GM18519 (cell line): ENCODE data around the gene CTXN1.
A peak's percentile ranks its signal among the peaks of the same experiment; 100 is the strongest.
"Not testable (repeated sequence)": the region's sequence is repeated elsewhere in the genome, so short reads cannot be mapped to it uniquely, and the experiment has no call there.

Experiments used
- ATAC-seq: cut with Tn5 transposase; IDR thresholded peaks from one replicate; pipeline ENCODE4 v1.9.1; 2021; ENCODE audit warnings: mild to moderate bottlenecking, moderate library complexity; ENCODE audit not compliant: unreplicated experiment, low FRiP score

CTXN1 gene

DNA sequence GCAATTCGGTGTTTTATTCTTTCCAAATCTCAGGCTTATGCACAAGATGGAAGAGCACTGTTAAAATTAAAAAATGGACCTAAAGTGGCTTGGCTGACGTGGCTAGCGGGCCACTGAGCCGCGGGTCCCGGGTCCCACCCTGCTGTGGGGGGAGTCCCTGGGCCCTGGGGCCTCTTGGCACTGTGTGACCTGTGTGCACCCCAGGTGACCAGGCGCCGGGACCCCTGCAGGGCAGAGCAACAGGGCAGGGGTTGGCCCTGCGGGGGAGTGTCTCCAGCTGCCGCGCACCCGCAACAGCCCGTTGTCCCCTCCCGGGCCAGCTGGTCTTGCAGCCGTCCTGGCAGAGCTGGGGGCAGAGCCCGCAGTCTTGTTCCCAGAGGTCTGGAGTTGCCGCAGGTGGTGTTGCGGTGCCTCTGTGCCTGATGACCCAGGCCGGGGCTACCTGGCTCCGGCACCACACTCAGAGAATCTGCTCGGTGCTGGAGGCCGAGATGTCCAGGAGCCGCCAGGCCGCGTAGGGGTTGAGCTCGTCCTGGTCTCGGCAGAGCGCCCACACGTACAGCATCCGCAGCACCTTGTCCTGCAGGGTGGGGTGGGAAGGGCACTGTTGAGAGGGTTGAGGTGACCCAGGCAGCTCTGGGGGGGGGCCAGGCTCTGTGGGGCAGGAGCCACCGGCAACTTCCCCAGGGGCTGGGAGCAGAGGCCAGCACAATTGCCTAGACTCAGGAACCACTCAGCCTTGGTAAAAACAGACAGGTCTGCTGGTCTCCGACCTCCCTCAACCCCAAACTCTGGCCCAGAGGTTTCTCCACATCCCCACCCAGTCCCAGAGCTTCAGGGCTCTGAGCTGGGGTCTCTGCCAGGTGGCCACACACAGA lies 1.0 kb upstream of the CTXN1 start:
- no peak for ATAC-seq

DNA sequence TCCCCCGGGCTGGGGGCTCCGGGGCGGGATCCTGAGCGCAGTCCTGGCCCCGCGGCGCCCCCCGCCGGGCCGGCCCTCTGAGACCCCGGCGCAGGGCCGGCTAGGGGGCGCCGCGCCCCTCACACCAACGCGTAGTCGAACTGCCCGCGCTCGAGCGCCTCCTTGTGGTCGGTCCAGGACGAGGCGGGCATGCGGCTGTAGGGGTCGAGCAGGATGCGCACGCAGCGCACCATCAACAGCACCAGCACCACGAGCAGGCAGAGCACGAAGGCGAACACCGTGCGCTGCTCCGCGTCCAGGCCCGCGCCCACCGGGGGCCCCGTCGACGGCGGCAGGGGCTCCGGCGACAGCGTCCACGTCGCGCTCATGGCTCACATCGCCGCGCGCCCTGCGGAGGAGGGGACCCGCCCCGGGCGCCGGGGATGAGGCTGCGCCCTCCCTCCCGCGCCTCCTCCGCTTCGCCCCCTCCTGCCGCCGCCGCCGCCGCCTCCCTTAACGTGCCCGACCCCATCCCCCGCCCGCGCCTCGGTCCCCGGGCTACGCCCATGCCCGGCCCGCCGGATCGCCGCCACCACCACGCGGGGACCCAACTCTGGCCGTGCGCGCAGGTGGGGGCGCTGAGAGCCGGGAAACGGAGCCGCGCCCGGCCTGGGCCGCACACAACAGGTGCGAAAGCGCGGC lies 624 bp downstream of the CTXN1 start:
- ATAC-seq, result no peak

DNA sequence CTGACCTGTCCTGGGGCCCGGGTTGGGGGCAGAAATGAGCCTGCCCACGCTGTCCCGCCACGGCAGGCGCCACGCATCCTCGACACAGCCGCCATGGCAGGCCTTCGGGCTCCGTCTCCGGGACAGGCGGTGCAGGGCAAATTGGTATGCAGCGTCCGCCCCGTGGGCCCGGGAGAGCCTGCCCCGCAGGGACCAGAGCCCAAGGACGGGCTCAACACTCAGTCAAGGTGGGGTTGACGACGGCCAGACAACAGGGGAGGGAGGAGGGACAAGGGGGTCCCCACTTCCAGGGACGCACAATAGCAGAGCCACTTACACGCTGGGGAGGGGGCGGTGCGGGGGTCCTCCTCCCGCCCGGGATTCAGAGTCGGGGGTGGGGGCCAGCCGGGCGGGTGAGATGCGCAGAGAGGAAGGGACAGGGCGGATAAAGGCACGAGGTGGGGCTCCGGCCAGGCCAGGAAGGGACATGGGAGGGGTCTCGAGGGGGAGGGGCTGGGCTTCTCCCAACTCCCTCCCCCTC lies 1.2 kb downstream of the CTXN1 start:
- no peak for ATAC-seq

DNA sequence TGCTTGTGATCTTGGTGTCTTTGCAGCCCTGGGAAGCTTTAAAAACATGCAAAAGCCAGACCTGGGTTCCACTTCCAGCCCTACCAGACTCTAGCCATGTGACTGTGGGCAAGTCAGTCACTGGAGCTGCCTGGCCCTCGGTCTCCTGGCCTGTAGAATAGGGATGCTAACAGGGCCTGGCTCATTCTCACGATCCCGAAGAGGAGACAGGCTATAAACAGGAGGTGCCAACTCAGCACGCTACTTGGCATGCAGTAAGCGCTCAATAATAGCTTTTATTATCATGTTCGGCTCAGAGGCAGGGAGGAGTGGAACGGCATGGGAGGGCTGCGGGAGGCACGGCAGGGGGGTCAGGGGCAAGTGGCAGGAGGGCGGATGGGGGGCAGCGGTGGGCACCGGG lies 1.7 kb downstream of the CTXN1 start:
- no peak for ATAC-seq

DNA sequence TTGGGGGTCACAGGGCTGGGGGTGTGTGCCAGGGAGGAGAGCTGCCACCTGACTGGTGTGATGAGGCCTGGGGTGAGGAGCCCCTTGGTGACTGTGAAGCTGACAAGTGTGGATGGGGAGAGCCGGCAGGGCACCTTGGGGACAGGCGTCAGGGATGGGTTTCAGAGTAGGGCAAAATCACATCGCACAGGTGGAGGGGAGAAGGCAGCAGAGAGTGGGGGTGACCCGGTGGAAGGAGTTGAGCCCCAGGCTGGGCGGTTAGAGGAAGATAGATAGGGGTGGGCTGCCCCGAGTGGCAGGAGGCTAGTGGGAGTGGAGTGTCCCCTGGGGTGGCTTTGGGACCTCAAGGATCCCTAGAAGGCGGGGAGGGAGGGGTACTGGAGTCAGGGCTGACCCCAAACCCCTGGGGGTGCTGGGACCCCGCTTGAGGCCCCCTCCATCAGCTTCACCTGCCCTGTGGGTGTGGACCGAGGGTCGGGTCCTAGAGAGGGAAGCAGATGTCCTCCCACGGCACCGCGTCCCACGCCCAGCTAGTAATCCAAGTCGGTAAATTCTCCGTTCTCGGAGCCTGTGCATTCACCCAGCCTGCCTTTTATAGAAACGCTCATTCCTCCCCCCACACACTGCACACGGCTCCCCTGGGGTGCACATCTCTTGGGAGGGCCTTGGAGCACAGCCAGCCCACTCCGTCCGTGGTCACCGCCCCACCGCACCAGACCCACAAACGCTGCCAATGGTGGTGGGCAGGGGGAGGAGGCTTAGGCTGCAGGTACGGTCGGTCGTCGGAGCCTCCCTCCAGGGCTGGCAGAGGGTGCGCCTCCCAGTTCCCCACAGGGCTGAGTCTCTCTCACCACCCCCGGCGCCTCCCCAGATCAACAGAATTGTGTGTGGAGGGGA lies 2.4 kb downstream of the CTXN1 start:
- ATAC-seq, result no peak

DNA sequence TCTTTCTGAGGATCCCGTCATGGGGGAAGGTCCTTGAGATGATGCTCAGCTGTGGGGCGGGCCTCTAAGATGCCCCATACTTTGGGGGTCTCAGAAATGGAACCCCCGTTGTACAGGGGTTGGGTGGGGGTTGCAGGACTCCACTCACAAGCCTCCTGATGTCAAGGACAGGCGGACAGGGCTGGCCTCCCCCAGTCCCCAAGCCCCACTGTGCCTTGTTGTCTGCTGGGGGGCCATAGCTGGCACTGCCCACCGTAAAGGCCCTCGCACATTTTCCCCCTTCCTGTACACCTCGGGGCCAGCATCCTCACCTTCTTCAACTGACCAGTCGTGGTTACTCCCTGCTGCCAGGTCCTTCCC lies 3.1 kb downstream of the CTXN1 start:
- ATAC-seq, result no peak

DNA sequence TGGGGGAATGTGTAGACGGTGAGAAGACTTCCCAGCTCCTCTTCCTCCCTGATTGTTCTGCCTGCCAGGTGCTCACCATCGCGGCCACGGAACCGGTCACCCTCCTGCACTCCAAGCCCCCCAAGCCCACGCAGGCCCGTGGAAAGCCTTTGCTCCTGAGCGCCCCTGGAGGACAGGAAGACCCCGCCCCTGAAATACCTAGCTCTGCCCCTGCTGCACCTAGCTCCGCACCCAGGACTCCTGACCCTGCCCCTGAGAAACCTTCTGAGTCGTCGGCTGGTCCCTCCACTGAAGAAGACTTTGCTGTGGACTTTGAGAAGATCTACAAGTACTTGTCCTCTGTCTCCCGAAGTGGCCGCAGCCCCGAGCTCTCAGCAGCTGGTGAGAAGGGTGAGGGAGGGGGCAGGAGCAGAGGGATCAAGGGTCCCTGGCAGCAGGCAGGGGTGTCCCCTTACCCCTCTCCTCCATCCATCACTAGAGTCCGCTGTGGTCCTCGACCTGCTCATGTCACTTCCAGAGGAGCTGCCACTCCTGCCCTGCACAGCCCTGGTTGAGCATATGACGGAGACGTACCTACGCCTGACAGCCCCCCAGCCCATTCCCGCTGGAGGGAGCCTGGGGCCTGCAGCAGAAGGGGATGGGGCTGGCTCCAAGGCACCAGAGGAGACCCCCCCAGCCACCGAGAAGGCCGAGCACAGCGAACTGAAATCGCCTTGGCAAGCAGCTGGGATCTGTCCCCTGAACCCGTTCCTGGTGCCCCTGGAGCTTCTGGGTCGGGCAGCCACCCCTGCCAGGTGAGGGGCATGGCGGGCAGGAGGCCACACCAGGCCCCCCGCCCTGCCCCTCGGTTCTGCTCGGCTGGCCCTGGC lies 3.7 kb downstream of the CTXN1 start:
- no peak for ATAC-seq

DNA sequence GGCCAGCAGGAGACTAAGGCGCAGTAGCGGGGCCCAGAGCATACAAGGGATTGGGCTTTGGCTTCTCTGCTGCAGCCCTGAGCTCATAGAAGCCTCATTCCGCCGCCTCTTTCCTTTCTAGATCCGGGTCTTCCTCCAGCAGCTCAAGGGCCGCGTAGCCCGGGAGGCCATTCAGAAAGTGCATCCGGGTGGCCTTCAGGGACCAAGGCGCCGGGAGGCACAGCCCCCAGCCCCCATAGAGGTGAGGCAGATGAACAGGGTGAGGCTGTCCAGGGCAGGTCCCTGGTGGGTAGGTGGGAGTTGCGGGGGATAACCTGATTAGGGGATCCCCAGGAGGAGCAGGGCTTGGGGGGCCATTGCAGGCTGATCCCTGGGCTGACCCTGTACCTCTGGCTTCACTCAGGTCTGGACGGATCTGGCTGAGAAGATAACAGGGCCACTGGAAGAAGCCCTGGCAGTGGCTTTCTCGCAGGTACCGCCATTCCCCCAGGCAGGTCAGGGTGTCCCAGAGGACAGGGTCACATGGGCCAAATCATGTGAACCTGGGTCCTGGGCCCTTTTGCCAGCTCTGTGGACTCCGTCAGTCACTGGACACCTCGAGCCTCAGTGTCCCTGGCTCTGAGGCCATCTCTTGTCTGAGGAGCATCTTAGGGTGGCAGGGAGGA lies 4.5 kb downstream of the CTXN1 start:
- no peak for ATAC-seq

DNA sequence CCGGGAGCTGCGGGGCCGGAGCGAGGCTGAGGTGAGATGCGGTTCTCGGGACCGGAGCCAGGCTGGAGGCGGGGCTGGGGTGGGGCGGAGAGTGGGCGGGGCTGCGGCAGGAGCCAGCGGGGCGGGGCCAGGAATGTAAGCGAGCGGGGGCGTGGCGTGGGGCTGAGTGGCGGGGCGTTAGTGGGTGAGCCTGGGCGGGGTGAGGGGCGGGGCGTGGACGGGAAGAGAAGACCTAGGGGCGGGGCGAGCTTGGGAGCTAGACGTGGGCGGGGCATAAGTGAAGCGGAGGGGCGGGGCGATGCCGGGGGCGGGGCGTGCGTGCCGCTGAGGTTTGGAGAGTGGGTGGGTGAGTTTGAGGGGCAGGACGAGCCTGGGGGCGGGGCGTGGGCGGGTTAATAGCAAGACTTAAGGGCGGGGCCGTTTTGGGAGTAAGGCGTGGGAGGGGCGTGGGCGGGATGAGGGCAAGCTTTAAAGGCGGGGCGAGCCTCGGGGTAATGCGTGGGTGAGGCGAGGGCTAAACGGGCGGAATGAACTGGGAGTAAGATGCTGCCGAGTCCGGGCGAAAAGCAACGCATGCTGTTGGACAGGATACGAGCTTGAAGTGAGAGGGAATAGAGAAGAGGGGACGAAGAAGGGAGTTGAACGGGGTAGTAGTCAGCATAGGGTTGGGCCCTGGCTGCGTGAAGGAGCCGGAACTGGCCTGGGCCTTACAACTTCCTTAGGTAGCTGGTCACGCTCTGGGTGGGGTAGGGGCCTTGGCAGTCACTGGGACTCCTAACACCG lies 5.2 kb downstream of the CTXN1 start:
- ATAC-seq, result peak; percentile 38

DNA sequence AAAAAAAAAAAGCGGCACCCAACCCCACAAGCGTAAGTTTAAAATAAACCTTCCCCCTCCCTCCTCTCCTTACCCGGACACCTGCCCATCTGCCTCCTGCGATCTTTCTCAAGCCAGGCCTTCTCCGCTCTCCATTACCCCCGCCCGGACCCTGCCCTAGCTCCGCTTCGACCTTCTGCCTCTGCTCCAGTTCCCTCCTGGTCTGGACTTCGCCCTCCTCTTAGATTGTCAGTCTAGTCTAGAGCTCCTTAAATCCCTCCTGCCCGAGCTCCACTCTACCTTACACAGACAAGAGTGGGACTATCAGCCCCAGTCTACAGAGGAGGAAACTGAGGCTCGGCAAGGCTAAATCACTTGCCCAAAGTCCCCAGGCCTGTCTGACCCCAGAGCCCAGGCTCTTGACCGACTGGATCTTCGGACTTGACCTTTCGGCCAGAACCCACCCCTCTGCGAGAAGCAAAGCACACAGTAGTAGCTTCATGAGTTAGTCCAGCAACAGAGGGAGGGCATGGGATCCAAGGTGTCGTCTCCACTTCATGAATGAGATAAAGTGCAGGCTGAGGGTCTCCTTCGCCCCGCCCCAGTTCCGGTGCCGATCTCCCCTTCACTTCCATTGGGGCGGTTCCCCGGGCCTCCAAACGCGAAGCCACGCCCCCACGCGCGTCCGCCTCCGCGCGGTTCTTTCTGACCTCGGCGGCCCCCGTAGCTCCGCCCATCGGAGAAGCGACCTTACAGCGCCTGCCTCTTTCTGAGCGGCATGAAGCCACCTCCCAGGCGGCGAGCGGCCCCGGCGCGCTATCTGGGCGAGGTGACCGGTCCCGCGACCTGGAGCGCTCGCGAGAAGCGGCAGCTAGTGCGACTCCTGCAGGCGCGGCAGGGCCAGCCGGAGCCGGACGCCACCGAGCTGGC lies 6.1 kb downstream of the CTXN1 start, which contains the start of gene SNAPC2:
Gene SNAPC2, plus strand, starts transcription at position 729 of the 909 bp plus-strand sequence. Its CDS starts 29 bp downstream, at position 758.
- ATAC-seq, result peak; percentile 41

DNA sequence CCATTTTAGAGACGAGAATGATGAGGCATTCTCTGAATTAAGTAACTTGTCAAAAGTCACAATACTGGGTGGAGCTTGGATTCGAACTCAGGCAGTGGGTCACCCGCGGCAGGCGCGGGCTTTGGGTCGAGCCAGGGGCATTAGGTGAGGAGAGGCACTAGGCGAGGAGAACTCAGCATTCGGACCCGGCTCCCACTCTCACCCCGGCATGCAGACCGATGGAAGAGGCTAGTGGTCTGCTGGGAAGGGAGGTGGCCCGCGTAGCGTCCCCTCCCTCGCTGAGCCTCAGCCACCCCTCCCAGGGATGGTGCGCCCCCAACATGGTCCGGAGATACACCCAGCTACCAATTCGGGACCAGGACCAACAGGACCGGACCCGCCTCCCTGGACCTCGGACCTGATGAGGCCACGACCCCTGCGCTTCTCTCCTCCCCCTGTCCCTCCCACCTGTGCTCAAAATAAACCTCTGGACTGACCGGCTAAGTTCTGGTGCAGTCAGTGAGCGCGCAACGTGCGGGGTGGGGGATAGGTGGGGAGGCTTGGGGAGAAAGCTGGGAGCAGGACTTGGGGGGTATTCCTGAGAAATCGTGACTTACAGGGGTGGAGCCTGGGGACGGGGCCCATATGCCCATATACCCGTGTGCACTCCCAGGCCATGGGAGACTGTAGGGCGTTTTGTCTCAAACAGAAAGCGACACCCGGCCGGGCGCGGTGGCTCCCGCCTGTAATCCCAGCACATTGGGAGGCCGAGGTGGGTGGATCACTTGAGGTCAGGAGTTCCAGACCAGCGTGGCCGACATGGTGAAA lies 7.1 kb downstream of the CTXN1 start:
- no peak for ATAC-seq

DNA sequence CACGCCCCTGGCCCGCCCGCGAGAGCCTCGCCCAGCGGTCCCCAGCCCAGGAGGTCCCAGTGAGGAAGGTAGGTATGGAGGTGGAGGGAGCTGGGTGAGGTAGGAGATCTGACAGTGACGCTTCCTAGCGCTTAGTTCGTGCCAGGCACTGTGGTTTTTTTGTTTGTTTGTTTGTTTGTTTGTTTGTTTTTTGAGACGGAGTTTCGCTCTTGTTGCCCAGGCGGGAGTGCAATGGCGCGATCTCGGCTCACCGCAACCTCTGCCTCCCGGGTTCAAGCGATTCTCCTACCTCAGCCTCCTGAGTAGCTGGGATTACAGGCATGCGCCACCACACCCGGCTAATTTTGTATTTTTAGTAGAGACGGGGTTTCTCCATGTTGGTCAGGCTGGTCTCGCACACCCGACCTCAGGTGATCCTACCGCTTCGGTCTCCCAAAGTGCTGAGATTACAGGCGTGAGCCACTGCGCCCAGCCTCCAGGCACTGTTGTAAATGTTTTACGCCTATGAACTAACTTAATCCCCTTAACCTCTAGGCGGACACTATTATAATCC lies 7.8 kb downstream of the CTXN1 start:
- not testable (repeated sequence) for ATAC-seq

DNA sequence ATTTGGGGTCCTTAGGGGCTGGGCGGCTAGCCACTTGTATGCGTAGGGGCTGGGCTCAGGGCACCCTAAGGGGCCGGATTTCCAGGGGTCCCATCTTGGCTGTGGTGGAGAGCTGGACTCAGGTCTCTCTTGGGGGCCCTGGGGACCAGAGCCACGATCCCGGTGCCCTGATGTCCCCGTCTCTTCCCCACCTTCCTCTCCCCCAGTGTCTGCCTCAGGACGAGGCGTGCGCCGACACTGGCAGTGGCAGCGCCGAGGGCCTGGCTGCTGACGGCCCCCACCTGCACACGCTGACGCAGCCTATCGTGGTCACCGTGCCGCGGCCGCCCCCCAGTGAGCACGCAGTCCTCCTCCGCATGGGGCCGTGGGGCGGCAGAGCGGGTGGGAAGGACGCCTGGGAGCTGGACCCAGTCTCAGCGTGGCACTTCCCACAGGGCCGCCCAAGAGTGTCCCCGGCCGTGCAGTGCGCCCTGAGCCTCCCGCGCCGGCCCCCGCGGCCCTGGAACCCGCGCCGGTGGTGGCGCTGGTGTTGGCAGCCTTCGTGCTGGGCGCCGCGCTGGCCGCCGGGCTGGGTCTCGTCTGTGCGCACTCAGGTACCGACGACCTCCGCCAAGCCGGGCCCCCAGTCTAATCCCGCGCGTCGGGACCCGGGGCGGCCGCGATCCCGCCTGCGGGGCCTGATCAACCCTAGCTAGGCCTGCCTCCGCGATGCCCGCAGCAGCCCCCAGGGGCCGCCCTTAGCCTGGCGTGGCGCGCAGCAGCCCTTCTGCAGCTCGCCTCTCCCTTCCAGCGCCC lies 8.5 kb downstream of the CTXN1 start:
- ATAC-seq, result no peak

DNA sequence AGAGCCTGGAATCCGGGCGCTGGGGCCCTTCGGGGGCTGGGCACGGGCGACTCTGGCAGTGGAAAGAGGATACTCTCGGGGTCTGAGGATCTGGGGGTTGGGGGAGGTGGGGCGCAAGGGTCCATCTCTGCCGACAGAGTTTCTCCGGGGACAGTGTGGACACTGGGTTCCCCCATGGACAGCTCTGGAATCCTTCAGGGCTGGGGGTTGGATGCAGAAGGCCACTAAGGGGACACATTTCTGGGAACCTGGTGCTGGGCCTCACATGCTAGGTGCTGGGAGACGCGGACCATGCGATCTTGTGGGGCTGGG lies 9.0 kb downstream of the CTXN1 start:
- ATAC-seq, result no peak

DNA sequence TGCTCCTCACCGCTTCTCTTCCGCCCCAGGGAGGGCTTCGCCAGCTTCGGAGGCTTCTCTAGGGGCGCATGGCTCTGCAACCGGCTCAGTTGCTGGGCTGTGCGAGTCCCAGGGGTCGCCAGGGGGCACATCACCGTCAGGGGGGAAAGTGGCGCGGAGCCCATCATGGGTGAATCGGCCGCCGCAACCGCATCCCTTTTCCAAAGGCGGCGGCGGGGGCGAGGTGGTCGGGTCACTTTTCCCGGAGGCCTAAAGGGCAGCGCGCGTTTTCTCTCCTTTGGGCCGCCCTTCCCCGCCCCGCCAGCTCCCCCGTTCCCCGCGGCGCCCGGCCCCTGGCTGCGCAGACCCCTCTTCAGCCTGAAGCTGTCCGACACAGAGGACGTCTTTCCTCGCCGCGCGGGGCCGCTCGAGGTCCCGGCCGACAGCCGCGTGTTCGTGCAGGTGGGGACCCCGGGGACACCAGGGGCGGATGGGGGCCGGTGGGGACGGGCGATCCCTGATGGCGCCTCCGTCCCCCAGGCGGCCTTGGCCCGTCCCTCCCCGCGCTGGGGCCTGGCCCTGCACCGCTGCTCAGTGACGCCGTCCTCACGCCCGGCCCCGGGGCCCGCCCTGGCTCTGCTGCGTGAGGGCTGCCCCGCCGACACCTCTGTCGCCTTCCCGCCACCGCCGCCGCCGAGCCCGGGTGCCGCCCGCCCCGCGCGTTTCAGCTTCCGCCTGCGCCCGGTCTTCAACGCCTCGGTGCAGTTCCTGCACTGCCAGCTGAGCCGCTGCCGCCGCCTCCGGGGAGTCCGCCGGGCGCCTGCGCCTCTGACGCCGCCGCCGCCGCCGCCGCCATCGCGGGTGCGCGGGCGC lies 9.6 kb downstream of the CTXN1 start:
- ATAC-seq, result no peak
